Measurements from ENCODE around the gene USP34. TPM values are rescaled to one million over a fixed set of nuclear protein-coding genes. Genes with fewer than 3 reads are reported as not detected.
"Not testable (repeated sequence)": the region's sequence is repeated elsewhere in the genome, so short reads cannot be mapped to it uniquely, and the experiment has no call there.

Gene USP34
- total and polyA plus RNA-seq, 2 of the 4 experiments (the other 2 are of a cell fraction) = 34.7 to 128 TPM

- in situ Hi-C loops (cut with MboI; ENCODE audit: low sequenced_read_pairs); H4K91ac ChIP-seq (ENCODE audit: insufficient read depth, low read depth, low read length); H3K27ac ChIP-seq (ENCODE audit: insufficient read depth, low read length); H2AK5ac ChIP-seq (ENCODE audit: low read depth, low read length); CTCF ChIA-PET; H3K4me2 ChIP-seq (ENCODE audit: low read depth, low read length); H3K4me1 ChIP-seq (ENCODE audit: control insufficient read depth, insufficient read depth, low read length); H2AFZ ChIP-seq (replicated peaks; ENCODE audit: low read length, poor library complexity); H3K18ac ChIP-seq (ENCODE audit: low read depth, low read length); H3K27me3 ChIP-seq (ENCODE audit: control insufficient read depth, insufficient read depth, low read length); H2BK120ac ChIP-seq (ENCODE audit: low read depth, low read length); dilution Hi-C loops (cut with HindIII; ENCODE audit: low sequenced_read_pairs, unreplicated experiment); H2BK20ac ChIP-seq (ENCODE audit: low read depth, low read length); H3K56ac ChIP-seq (ENCODE audit: extremely low read depth, insufficient read depth, low read length); H4K20me1 ChIP-seq (ENCODE audit: insufficient read depth, low read length); H3K4ac ChIP-seq (ENCODE audit: low read depth, low read length); H4K5ac ChIP-seq (ENCODE audit: low read depth, low read length); H4K8ac ChIP-seq (ENCODE audit: low read depth in 2 of 2, low read length in 2 of 2); H3K14ac ChIP-seq (replicated peaks; ENCODE audit: low read depth, low read length); H3K4me3 ChIP-seq (ENCODE audit: insufficient read depth, low read depth, low read length); POLR2A ChIA-PET (ENCODE audit: unreplicated experiment); H2AK9ac ChIP-seq (replicated peaks; ENCODE audit: low read depth, low read length, poor library complexity); H3K9me3 ChIP-seq (ENCODE audit: control insufficient read depth, insufficient read depth, low read length); H2BK15ac ChIP-seq (ENCODE audit: low read depth, low read length); H3K9ac ChIP-seq (ENCODE audit: low read depth, low read length); ATAC-seq (ENCODE audit: low read depth); intact Hi-C loops (cut with micrococcal nuclease); H3K23ac ChIP-seq (ENCODE audit: low read depth, low read length); BruUV-seq (replicated peaks); H2BK5ac ChIP-seq (ENCODE audit: low read depth, low read length, poor library complexity, severe bottlenecking); H3K9me1 ChIP-seq (ENCODE audit: insufficient read depth, low read length); DNase-seq: not testable (repeated sequence)
- Histone ChIP-seq H3K79me1 (ENCODE audit: low read depth in 1 of 2, low read length in 2 of 2) (peaks cover 3 to 13% of the 10 kb centered on the region in 2 experiments), H3K36me3 (ENCODE audit: control insufficient read depth, insufficient read depth, low read length) (peaks cover 22% of the 10 kb centered on the region)
- WGBS, 2 experiments (ENCODE audit: extremely low coverage in 2 of 2, insufficient read length in 1 of 2) = 93% methylated on average over 5 of the region's 15 CpGs; no CpG with 5 or more reads in 1 of the 2 experiments
Observed at GRCh38 chr2:61194646-61195045, 276.2 kb downstream of the USP34 start.

Data from IMR-90 (cell line).